Adrenal gland (tissue), 5 donors: ENCODE measurements around the gene COX4I2.

Experiments used
- POLR2A ChIP-seq, 2 donors: fragments of 450-650 bp; IDR thresholded peaks; one replicate each; pipeline ENCODE4 v1.6.1; 2017; ENCODE audit warnings: antibody characterized with exemption in 2 of 2, mild to moderate bottlenecking in 2 of 2, moderate library complexity in 1 of 2
- TF ChIP-seq, protein P1 (sequence below), 6 experiments: fragments of 450-650 bp in 4 of 6; fragments of 200-600 bp in 2 of 6; sonication (generic) in 1 of 6; IDR thresholded peaks; 1 replicate in 5 of 6; 2 replicates in 1 of 6; pipeline versions ENCODE4 v1.5.1 to v1.8.0; 2016 to 2021; ENCODE audit warnings: antibody characterized with exemption in 6 of 6, mild to moderate bottlenecking in 2 of 6, moderate library complexity in 1 of 6
- donor health status: DM: no; HTN: no; CAD: no.

DNA sequence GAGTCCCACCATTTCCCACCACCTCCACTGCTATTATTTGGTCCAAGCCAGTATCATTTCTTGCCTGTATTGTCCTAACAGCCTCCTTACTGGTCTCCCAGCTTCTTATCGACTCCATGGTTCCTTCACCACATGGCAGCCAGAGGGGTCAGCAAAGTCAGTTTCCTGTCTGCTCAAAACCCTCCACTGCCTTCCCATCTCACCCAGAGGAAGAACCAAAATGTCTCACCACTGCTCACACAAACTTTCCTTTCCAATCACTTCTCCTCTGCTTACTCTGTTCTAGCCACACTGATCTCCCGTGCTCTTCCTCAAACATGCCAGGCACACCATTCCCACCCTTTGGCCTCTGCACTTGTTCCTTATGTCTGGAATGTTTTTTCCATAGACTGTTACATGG, 45.2 kb downstream of the COX4I2 start:
- TF ChIP-seq, protein P1, sequence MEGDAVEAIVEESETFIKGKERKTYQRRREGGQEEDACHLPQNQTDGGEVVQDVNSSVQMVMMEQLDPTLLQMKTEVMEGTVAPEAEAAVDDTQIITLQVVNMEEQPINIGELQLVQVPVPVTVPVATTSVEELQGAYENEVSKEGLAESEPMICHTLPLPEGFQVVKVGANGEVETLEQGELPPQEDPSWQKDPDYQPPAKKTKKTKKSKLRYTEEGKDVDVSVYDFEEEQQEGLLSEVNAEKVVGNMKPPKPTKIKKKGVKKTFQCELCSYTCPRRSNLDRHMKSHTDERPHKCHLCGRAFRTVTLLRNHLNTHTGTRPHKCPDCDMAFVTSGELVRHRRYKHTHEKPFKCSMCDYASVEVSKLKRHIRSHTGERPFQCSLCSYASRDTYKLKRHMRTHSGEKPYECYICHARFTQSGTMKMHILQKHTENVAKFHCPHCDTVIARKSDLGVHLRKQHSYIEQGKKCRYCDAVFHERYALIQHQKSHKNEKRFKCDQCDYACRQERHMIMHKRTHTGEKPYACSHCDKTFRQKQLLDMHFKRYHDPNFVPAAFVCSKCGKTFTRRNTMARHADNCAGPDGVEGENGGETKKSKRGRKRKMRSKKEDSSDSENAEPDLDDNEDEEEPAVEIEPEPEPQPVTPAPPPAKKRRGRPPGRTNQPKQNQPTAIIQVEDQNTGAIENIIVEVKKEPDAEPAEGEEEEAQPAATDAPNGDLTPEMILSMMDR (IDR thresholded peaks at IDR 0.05), result no peak
- TF ChIP-seq POLR2A (IDR thresholded peaks at IDR 0.05), result no peak
